GM18861 (cell line): ENCODE results near the gene PRKACA.

Source experiments
- ATAC-seq: cut with Tn5 transposase; IDR thresholded peaks from one replicate; pipeline ENCODE4 v1.9.1; 2021; ENCODE audit not compliant: unreplicated experiment

Gene PRKACA

GRCh38 chr19:14118165-14119051 is 846 bp upstream of the PRKACA start:
- peak; percentile 37 for ATAC-seq

- no peak for ATAC-seq
These were observed 514 bp downstream of the PRKACA start for GRCh38 chr19:14116918-14117578.

- no peak for ATAC-seq
These were observed 1.0 kb downstream of the PRKACA start for GRCh38 chr19:14116525-14116917.

- no peak for ATAC-seq
These were observed 1.8 kb downstream of the PRKACA start for GRCh38 chr19:14115756-14116155.

- no peak for ATAC-seq
These were observed 2.7 kb downstream of the PRKACA start for GRCh38 chr19:14114854-14115253.

DNA sequence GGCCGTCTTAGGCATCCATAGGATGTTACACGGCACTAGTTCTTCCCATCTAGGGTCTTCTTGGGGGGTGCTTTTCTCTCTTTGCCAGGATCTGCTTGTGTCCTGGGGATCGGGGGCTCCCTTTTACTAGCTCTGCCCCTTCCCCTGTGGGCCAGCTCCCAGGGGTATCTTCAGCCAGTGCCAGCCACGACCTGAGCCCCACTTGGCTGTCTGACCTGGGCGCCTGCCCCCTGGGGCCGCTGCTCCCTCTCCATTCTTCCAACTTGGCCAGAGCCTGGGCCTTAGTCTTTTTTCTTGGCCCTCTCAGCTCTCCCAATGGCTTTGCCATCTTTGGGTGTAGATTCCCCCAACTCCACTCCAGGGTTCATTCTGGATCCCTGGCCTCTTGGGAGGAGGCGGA is 3.1 kb downstream of the PRKACA start:
- ATAC-seq: no peak

DNA sequence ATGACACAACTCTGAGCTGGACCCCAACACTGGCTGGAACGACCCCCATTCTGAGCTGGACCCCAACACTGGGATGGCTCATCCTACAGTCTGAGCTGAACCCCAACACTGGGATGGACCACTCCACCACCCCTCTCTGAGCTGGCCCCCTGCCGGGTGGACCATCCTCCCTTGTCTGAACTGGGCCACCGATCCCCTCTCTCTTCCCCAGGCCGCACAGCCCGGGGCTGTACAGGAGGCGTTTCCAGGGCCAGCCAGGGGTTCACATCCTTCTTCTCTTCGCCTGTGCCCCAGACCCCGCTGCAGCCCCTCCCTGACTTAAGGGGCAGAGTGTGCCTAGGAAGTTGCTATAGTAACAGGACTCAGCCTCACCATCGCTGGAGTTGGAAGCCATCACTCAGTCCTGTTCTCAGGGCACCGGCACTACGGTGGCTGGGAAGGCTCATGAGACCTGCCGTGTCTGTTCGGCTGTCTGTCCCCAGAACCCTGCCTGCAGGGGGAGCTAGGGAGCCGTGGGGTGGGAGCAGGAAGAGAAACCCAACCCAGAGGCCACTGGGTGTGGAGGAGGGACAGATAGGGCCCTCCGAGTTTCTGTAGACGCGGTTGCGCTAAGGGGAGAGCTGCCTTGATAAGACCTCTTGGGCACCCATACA is 3.7 kb downstream of the PRKACA start:
- ATAC-seq: no peak

DNA sequence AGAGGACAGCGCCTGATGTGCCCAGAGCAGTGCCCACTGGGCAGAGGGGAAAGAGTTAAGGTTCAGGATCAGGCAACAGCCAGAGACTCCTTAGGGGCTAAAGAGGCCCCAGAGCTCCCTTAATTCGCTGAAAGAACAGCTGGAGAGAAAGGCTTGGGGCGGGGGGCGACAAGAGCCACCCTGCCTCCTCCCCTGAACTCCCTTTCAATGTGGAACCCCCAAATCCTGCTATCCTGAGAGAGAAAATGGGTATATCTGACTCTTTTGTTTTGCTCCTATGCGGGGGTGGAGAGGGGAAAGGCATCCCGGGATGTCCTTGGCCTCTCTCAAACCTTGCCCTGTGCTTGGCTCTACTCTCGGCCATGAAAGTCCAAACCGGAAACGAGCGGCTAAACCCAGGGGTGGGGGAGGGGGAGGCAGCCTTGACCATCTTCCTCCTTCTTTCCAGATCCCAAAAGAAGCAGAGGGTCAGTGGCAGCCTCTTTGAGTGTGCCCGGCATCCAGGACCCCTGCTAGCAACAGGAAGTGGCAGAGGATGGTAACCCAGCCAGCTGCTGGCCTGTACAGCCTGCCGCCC is 4.7 kb downstream of the PRKACA start:
- no peak for ATAC-seq

DNA sequence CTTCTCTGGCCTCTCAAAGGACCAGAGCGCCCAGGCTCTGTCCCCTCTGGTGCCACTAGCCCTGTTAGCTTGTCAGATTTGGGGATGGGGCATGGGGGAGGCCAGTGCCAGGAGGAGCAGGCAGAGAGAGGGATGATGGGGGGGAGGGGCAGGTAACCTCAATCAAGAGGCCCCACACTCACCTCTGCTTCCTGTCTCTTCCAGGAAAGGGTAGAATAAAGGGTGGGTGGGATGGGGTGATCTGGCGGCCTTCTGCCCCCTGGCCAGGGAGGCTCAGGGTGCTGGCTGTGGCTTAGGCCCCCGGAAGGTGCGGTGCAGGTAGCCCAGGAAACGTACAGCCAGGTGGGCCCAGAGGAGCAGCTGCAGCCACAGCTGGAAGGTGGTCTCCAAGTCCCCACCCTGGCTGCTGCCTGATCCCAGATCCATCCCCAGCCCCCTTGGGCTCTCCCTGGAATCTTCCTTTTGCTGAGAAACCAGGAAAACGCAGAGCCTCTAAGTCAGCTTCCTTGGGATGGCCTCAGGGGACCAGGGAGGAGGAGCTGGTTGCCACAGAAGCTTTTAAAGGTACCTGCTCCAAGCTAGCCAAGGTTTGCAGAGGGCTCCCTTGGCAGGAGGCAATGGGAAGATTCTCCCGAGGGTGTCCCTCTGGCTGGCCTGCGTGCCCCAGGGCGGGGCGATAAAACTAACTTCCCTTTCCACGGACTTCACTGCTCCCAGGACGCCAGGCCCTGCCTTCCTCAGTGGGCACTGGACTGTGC is 5.3 kb downstream of the PRKACA start:
- no peak for ATAC-seq

- no peak for ATAC-seq
These were observed 6.1 kb downstream of the PRKACA start for GRCh38 chr19:14111486-14111885.

DNA sequence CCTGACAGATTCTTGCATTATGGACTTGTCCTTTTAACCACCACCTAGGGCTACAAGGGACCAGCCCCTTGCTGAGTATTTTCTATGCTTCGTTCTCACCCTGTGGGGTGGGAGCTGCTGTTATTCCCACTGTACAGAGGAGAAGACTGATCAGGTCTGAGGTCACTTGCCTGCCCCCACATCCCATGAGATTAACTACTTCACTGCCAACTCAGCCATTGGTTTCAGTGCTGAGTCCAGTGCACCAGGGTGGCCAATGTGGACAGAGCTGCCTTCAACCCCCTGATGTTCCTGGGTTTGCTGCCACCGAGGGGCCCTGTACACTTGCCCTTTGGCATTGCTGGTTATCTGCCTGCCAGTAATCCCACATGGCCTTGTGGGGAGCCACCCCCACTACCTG is 6.9 kb downstream of the PRKACA start:
- ATAC-seq: no peak

DNA sequence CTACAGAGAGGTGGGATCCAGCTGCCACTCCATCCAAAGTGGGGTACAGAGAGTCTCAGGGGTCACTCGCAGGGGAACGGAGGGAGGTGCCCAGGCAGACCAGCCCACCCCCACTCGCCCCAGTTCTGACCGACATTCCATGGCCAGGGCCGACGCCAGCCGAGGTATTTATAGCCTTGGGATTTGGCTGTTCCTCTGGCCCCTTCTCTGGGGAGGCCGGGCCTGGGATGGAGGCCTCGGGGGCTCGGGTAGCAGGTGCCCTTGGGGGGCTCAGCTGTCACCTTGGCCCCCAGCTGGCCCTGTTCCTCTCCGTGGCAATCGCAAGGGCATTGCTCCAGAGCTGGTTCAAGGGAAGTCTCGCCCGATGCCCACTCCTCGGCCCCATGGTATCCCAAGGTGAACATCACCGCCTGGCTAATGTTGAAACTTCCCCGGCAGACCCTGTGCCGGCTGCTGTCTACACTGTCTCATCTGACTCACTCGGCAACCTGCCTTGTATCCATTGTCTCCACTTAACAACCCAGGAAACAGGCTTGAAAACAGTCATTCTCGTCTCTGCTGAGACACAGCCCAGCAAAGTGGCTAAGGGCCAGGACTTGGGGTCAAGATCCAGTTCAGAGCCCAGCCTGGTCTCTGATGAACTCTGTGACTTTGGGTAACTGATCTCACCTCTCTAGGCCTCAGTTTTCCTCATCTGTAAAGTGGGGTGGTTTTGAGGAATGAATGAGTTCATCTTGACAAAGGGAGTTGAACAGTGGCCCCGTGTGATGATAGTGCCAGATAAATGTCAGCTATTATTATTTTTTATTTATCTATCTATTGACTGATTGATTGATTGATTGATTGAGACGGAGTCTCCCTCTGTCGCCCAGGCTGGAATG is 9.7 kb downstream of the PRKACA start:
- ATAC-seq: no peak

DNA sequence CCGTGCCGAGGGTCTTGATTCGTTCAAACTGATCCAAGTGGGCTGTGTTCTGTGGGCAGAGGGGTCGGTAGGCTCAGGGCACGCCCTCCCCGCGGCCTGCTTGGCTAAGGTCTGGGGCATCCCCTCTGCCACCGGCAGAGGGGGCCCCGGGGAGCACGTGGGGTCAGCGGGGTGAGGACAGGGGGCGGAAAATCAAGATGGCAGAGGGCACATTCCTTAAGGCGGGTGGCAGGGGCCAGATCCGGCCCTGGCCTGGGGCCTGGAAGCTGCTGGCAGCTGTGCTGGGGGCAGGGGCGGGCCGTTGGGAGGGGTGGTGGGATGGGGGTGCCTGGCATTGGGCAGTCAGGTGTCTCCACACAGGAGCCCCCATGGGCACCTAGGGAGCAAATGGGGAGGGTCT is 10.7 kb downstream of the PRKACA start:
- no peak for ATAC-seq

DNA sequence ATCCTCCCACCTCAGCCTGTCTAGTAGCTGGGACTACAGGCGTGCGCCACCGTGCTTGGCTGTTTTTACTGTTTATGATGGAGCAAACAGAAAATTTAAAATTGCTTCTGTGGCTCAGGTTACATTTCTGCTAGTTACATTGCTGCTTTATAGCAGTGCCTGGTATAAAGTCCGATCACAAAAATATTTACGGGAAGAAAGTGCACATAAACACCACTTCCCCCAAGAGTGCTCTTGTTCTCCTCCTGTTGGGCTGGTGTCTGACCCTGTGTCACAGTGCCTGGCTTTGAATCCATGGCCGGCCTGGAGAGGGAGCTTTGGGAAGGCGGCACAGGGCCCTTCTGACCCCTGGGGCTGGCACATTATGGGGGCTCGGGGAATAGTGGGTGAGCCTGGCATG is 11.9 kb downstream of the PRKACA start:
- no peak for ATAC-seq

DNA sequence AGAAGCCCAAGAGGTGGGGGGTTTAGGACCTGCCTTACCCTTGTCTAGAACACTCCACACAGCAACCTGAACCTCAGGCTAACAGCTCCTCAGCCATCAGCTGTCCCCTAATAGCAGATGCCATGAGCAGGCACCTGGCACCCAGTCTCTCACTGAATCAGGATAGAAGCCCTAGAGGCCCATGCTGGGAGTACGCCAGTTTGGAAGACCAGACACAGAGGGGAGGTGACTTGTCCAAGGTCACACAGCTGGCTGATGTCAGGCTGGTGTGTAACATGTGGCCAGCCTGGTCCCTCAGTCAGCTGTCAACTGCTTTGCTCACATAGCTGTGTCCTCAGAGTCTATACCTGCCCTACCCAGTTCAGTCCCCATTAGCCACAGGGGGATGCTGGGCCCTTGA is 14.3 kb downstream of the PRKACA start:
- no peak for ATAC-seq

- no peak for ATAC-seq
These were observed 14.8 kb downstream of the PRKACA start for GRCh38 chr19:14102756-14103155.

GRCh38 chr19:14102102-14102696 is 15.4 kb downstream of the PRKACA start:
- ATAC-seq: no peak

DNA sequence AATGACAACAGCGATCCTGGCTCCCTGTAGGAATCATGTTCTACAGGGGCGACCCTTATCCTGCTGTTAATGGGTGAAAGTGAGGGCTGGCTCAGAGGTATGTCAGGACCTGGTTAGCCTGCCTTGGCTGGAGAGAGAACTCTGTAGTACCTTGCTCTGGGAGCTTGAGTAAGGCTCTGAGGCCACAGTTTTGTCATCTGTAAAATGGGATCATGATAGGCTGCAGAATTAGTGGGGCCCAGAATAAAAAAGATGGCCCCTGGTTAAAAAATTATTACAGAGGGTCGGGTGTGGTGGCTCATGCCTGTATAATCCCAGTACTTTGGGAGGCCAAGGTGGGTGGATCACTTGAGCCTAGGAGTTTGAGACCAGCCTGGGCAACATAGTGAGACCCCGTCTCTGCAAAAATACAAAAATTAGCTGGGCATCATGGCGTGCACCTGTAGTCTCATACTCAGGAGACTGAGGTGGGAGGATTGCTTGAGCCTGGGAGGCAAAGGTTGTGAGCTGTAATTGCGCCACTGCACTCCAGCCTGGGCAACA is 16.5 kb downstream of the PRKACA start:
- ATAC-seq: no peak

- ATAC-seq: no peak
These were observed 19.9 kb downstream of the PRKACA start for GRCh38 chr19:14097532-14098151.
